NCI-H1048 (cell line): ENCODE measurements around the gene RSPH6A.

ENCODE experiments used
- DNase-seq: peaks from one replicate; lab custom pipeline; 2025; lab: John Stamatoyannopoulos, UW

The RSPH6A gene

DNA sequence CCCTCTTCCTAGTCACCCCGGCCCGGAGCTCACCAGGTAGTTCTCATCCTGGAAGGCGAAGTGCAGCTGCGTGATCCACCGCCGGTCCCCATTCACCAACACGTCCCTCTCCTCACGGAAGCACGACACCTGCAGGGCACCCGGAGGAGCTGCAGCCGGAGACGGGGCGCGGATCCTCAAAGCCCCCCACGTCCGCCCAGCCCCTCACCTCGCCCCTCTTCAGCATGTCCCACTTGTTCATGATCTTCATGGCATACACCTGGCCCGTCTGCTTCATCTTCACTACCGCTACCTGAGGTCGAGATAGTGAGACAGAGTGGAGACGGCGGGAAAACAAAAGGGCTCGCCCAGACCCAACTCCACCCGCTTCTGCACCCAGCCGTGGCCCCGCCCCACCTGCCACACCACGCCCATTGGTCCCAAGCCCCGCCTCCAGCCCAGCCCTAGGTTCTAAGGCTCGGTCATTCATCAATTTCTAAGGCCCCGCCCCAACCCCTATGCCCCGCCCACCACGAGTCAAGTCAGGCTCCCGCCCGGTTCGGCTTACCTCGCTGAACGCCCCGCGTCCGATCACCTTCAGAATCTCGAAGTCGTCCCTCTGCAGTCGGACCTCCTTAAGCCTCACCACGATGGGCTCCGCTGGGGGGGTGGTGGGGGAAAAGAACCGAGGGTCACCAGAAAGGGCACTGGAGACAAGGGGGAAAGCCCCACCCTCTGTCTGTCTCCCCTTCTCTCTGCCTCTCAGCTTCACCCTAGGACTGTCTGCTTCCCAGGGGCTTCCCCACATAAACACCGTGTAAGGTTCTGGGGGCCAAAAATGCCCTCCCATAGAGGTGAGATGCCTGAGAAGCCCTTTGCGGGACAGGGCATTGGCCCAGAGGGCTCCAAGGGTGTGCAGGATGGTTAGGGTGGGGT, 35.6 kb downstream of the RSPH6A start:
- peak; percentile 79 for DNase-seq

GRCh38 chr19:45778010-45778661, 37.0 kb downstream of the RSPH6A start:
- DNase-seq = no peak

- no peak for DNase-seq
Observed at GRCh38 chr19:45777395-45777961, 37.6 kb downstream of the RSPH6A start.

DNA sequence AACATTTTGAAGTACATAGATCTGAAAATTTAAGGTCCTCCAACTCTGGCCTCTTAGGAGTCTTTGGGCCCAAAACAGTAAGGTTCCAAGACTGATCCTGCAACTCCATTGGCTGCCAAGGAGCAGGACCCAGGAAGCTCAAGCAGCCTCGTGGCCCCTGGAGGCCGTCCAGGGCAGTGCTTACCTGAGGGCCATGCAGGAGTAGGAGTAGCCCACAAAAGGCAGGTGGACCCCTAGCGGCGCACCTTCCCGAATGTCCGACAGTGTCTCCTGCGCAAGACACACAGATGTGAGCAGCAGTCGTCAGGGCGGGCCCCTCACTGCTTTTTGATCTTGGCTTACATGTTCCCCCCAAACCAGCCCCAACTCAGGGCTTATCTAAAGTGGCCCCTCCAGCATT, 40.3 kb downstream of the RSPH6A start:
- no peak for DNase-seq

GRCh38 chr19:45773384-45773783, 41.7 kb downstream of the RSPH6A start:
- no peak for DNase-seq

- DNase-seq = no peak
Observed at GRCh38 chr19:45772912-45773311, 42.2 kb downstream of the RSPH6A start.

DNA sequence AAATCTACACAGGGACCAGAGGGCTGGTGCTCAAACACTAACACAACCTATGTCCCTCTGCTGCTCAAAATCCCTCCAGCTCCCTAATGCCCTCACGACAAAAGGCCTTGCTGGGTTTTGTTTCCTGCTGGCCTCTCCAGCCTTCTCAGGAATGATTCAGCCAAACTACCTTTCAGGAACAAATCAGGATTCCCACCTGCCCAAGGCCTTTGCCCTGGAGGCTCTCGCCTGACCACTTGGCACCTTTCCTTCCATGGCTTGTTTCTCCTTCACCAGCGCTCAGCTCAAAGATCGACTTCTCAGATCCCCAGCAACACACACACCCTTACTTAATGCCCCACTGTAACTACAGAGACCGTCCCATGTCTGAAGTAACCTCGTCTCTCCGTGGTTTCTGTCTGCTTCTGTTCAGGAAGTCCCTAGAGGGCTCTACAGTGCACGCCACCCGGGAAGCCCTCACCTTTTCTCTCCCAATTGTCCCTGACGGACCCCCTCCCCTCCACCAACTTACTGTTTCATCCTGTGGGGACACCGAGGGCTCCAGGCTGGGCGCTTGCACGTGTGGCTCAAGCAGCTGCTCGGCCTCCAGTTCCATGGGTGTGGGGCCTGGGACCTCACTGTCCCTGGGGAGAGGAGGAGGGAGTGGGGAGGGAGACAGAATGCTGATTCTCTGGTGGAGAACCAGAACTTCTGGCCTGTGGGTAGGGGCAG, 42.8 kb downstream of the RSPH6A start:
- DNase-seq = no peak

- no peak for DNase-seq
Observed at GRCh38 chr19:45771311-45771933, 43.7 kb downstream of the RSPH6A start.

DNA sequence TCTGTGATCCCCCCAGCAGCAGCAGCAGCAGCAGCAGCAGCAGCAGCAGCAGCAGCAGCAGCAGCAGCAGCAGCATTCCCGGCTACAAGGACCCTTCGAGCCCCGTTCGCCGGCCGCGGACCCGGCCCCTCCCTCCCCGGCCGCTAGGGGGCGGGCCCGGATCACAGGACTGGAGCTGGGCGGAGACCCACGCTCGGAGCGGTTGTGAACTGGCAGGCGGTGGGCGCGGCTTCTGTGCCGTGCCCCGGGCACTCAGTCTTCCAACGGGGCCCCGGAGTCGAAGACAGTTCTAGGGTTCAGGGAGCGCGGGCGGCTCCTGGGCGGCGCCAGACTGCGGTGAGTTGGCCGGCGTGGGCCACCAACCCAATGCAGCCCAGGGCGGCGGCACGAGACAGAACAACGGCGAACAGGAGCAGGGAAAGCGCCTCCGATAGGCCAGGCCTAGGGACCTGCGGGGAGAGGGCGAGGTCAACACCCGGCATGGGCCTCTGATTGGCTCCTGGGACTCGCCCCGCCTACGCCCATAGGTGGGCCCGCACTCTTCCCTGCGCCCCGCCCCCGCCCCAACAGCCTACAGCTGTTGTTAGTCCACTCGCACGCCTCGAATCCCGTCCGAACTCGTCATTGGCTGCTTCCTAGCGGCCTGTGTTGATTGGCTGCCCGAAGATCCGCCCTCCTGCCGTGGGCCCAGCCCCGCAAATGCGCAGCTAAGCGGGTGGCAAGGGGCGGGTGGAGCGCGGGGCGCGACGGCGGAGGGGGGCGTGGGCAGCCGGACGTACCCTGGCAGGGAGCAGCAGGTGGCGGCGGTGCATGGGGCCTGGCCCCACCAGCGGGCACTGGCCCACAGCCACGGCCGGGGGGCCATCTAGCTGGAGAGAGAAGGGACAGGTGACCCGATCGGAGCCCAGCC, 44.7 kb downstream of the RSPH6A start:
- peak; percentile 96 for DNase-seq

- DNase-seq = no peak
Observed at GRCh38 chr19:45769821-45770191, 45.3 kb downstream of the RSPH6A start.

DNA sequence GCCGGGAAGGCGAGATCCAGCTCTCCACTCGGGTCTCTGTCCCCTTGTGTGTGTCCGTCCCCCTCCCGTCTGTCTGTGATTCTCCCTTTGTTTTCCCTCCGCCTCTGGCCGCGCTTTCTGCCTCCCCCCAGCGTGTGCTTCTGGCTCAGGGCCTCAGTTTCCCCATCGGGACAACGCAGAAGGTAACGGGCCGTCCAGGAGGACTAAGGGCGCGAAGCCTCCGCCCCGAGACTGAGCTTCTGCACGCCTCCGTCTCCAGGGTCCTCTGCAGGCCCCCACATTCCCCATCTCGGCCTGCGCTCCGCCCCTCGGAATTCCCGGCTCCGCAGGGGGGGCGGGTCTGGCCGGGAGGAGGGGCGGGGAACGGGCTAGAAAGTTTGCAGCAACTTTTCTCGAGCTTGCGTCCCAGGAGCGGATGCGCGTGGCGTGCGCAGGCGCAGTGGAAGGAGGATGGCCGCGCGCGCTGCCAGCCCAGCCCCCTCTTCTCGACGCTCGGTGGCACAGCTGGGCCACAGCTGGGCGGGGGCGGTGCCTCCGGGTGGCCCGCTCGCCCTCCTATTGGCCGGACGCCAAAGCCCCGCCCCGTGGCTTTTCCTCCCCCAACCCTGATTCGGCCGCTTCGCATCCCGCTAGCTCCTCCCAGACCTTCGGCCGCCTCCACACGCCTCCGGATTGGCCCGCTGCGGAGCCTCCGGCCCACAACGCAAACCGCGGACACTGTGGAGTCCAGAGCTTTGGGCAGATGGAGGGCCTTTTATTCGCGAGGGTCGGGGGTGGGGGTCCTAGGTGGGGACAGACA, 45.9 kb downstream of the RSPH6A start, which contains the start of gene SIX5:
SIX5 (minus strand) TSS at position 269 of the 799 bp plus-strand sequence. CDS start 408 bp downstream, outside the sequence.
- DNase-seq = peak; percentile 90

- no peak for DNase-seq
Observed at GRCh38 chr19:45768655-45768983, 46.5 kb downstream of the RSPH6A start.

GRCh38 chr19:45767881-45768654, 47.0 kb downstream of the RSPH6A start:
- no peak for DNase-seq

DNA sequence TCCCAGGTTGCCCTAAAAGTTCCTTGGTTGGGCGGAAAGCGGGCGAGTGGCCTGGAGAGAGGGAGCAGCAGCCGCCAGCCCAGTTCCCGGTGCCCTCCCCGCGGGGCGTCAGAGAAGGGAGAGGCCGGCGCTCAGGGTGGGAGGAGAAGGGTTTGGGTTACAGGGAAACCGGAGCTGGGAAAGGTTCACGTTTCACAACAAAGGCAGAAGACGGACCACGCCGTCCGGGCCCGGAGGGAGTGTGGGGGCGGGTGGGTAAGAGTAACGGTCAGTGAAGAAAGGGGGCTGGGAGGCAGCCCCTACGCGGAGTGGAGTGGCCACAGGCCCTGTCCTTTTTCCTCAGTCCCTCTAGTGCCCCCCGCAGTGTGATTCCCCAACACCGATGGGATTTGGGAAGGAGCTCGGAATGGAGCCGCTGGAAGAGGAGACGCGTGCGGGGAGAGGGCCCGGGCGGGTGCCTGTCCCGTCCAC, 47.7 kb downstream of the RSPH6A start:
- no peak for DNase-seq

GRCh38 chr19:45766869-45767346, 48.2 kb downstream of the RSPH6A start:
- no peak for DNase-seq

DNA sequence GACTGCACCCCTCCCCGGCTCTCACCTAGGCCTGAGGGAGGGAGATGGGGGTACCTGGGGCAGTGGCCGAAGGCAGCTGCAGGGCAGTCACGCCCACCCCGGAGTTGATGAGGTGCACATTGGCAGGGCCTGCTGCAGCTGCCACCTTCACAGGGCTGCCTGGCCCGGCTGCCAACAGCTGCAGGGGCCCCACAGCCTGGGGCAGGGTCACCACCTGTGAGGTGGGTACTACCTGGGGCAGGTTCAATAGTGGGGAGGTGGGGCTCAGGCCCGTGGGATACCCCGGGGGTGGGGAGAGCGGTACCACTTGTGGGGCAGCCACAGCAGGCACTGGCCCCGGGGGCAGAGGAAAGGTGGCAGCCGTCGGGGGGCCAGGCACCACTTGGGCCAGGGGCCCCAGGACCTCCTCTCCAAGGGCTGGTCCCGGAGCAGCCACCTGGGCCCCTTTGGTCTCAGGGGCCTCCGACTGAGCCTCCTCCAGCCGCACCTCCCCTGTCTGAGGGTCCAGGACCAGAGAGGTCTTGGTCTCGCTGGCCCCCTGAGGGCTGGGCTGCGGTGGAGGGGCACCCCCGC, 48.7 kb downstream of the RSPH6A start:
- DNase-seq = no peak

DNA sequence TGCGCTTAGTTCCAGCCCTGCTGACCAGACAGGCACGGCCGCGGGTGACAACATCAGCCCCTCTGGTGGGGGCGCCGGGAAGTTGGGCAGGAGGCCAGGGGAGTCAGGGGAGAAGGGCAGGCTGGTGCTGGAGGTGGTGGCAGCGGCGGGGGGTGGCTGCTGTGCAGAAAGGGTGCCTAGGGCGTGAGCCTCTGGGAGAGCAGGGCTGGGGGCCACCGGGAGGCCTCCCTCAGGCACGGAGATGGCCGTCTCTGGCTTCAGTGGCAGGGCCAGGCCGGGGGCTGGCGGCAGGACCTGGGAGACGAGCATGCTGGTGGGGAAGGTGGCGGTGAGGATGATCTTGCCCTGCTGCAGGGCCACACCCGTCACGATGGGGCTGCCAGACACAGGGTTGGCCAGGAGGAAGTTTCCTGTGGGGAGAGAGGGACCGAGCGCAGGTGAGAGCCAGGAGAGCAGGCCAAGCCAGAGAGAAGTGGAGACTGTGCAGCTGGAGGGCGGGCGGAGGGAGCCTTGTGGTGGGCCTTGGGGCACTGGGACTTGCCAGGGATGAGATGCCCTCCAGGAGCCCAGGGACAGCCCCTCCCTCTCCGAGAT, 49.3 kb downstream of the RSPH6A start:
- DNase-seq = no peak
